Chondrocyte (in vitro differentiated cells): ENCODE results near the gene PPARA. TPM values are rescaled to one million over a fixed set of nuclear protein-coding genes. Genes with fewer than 3 reads are reported as not detected.

Source experiments
- DNase-seq: peaks from one replicate; pipeline ENCODE4 v3.0.0; 2021; ENCODE audit warnings: mixed read lengths, low spot score
- H3K27ac Mint-ChIP-seq: one replicate; pipeline ENCODE4 v1.8.0; 2021; ENCODE audit warnings: mild to moderate bottlenecking, moderate library complexity, mixed read lengths; ENCODE audit not compliant: unreplicated experiment
- H3K27me3 Mint-ChIP-seq: 2 replicates; pipeline ENCODE4 v1.8.0; 2021; ENCODE audit warnings: low read depth, mixed read lengths
- H3K36me3 Mint-ChIP-seq: 2 replicates; pipeline ENCODE4 v1.8.0; 2021; ENCODE audit warnings: low read depth, mixed read lengths
- H3K4me1 Mint-ChIP-seq: 2 replicates; pipeline ENCODE4 v1.8.0; 2021; ENCODE audit warnings: low read depth, mild to moderate bottlenecking, mixed read lengths
- H3K4me3 Mint-ChIP-seq: one replicate; pipeline ENCODE4 v1.8.0; 2021; ENCODE audit warnings: mild to moderate bottlenecking, moderate library complexity, mixed read lengths; ENCODE audit not compliant: unreplicated experiment
- H3K9me3 Mint-ChIP-seq: 2 replicates; pipeline ENCODE4 v1.8.0; 2021; ENCODE audit warnings: low read depth, mixed read lengths
- CTCF ChIP-seq: fragments of 200-600 bp; sonication (generic); IDR thresholded peaks from 2 replicates; pipeline ENCODE4 v1.5.0; 2021; ENCODE audit warnings: antibody characterized with exemption, mild to moderate bottlenecking, moderate library complexity
- total RNA-seq: library from RNA; stranded (reverse); gene quantifications from 3 replicates; pipeline ENCODE4 v1.2.1, GENCODE V29; 2021

The PPARA gene
- total RNA-seq, 1 donor from 2014 or later: 16.0 TPM

- Mint-ChIP-seq H3K27me3 (no peaks in the 10 kb centered on the region), H3K4me3 (no peak overlapping the region), H3K27ac (no peak overlapping the region), H3K4me1 (no peaks in the 10 kb centered on the region), H3K36me3 (peaks cover 25% of the 10 kb centered on the region), H3K9me3 (no peaks in the 10 kb centered on the region)
- TF ChIP-seq CTCF: no peak
- DNase-seq: no peak
Observed at GRCh38 chr22:46276563-46276962, 126.2 kb downstream of the PPARA start.

- TF ChIP-seq CTCF: no peak
- no peaks in the 10 kb centered on the region for H3K27me3 Mint-ChIP-seq
- no peaks in the 10 kb centered on the region for H3K4me1 Mint-ChIP-seq
- peaks cover 29% of the 10 kb centered on the region for H3K36me3 Mint-ChIP-seq
- no peaks in the 10 kb centered on the region for H3K9me3 Mint-ChIP-seq
- no peak overlapping the region for H3K27ac Mint-ChIP-seq
- DNase-seq: no peak
- H3K4me3 Mint-ChIP-seq: no peak overlapping the region
Observed at GRCh38 chr22:46278656-46279645, 128.6 kb downstream of the PPARA start.

GRCh38 chr22:46280063-46280817 is 129.9 kb downstream of the PPARA start:
- no peaks in the 10 kb centered on the region for H3K27me3 Mint-ChIP-seq
- H3K4me3 Mint-ChIP-seq: no peak overlapping the region
- no peak for TF ChIP-seq CTCF
- no peaks in the 10 kb centered on the region for H3K4me1 Mint-ChIP-seq
- H3K36me3 Mint-ChIP-seq: peaks cover 37% of the 10 kb centered on the region
- DNase-seq: no peak
- no peak overlapping the region for H3K27ac Mint-ChIP-seq
- no peaks in the 10 kb centered on the region for H3K9me3 Mint-ChIP-seq

GRCh38 chr22:46280999-46281623 is 130.8 kb downstream of the PPARA start:
- H3K27me3 Mint-ChIP-seq: no peaks in the 10 kb centered on the region
- peaks cover 36% of the 10 kb centered on the region for H3K36me3 Mint-ChIP-seq
- H3K4me3 Mint-ChIP-seq: no peak overlapping the region
- H3K27ac Mint-ChIP-seq: no peak overlapping the region
- H3K9me3 Mint-ChIP-seq: no peaks in the 10 kb centered on the region
- TF ChIP-seq CTCF: no peak
- no peak for DNase-seq
- H3K4me1 Mint-ChIP-seq: no peaks in the 10 kb centered on the region
